ENCODE data around the gene C4BPB. TPM values are rescaled to one million over a fixed set of nuclear protein-coding genes. Genes with fewer than 3 reads are reported as not detected.

The C4BPB gene
- total RNA-seq, 1 experiment from 2014 or later, result not detected

DNA sequence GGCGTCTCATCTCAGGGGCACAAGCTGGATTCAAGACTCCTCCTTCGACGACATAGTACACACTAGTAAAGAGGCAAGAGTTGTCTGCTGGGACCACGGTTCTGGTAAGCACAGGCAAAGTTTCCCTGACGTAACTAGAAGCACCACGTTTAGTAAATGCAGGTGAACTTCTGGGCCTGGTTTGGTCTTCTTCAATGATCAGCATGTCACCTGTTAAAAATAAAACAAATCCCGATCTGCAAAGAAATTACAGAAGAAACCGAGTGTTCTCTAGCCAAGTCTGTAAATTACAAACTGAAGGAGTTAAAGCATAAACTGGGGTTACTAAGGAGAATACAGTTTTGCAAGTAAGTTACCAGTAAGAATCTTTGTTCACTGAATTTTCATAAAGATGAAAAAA is 39.1 kb upstream of the C4BPB start:
- no peaks in the 10 kb centered on the region for H3K79me1 ChIP-seq (ENCODE audit: insufficient read depth, low read depth, low read length, poor library complexity, severe bottlenecking)
- no CpG with 5 or more reads among the region's 8 CpGs for WGBS (ENCODE audit: extremely low coverage, insufficient read length, low lambda C conversion rate)
- H4K5ac ChIP-seq (ENCODE audit: insufficient read length, low read depth, low read length), result no peak overlapping the region
- no peak overlapping the region for H3K14ac ChIP-seq (ENCODE audit: insufficient read depth, low read length)
- no peak overlapping the region for H2BK12ac ChIP-seq (ENCODE audit: insufficient read length, low read depth, low read length)
- Mint-ChIP-seq H3K9me3 (no peaks in the 10 kb centered on the region; a peak in 1 of 5 replicates), H3K36me3 (ENCODE audit: insufficient read depth in 1 of 3, low read depth in 3 of 3) (peaks cover 13 to 28% (median 20%) of the 10 kb centered on the region in 3 experiments; a peak in 6 of 7 replicates), H3K27me3 (ENCODE audit: low read depth) (peaks cover 1% of the 10 kb centered on the region), H3K27ac (0 out of 7 replicates have a peak overlapping the region, but pooled peaks of 1 of the 3 experiments have one; percentile 31), H3K4me1 (peaks cover 41 to 44% of the 10 kb centered on the region in 2 experiments), H3K4me3 (peak overlapping the region; percentile 99 to 100)
- H3K79me2 ChIP-seq (ENCODE audit: insufficient read depth, low read length), result peaks cover 10% of the 10 kb centered on the region; the same call in 1 of the 2 replicates
- H3K56ac ChIP-seq (ENCODE audit: insufficient read length, low read depth, low read length), result no peak overlapping the region
- H3K9me3 ChIP-seq (ENCODE audit: control insufficient read depth, low read depth, low read length), result no peaks in the 10 kb centered on the region
- no peak overlapping the region for H3T11ph ChIP-seq (ENCODE audit: low read length)
- H3K23me2 ChIP-seq (ENCODE audit: insufficient read length, low read depth, low read length, poor library complexity, severe bottlenecking), result peaks cover 11% of the 10 kb centered on the region
- no peak overlapping the region for H2BK20ac ChIP-seq (ENCODE audit: low read depth, low read length, poor library complexity, severe bottlenecking)
- H4K91ac ChIP-seq (ENCODE audit: insufficient read length, low read depth, low read length), result no peak overlapping the region
- no peak overlapping the region for H3K4ac ChIP-seq (ENCODE audit: low read depth, low read length)
- H3K23ac ChIP-seq (ENCODE audit: insufficient read length, low read depth, low read length), result no peak overlapping the region
- no peak overlapping the region for H3K9ac ChIP-seq (ENCODE audit: extremely low read depth, insufficient read length, low read length)
- no peaks in the 10 kb centered on the region for H3K27me3 ChIP-seq (ENCODE audit: insufficient read depth, low read length)
- H4K8ac ChIP-seq (replicated peaks; ENCODE audit: insufficient read length, low read depth, low read length), result no peak overlapping the region
- H4K20me1 ChIP-seq (ENCODE audit: control insufficient read depth, insufficient read depth, insufficient read length), result no peaks in the 10 kb centered on the region
- no peak overlapping the region for H2BK120ac ChIP-seq (ENCODE audit: low read depth, low read length, poor library complexity, severe bottlenecking)
- no peak overlapping the region for H3K18ac ChIP-seq (ENCODE audit: insufficient read length, low read depth, low read length)
- H2AFZ ChIP-seq (ENCODE audit: low read length), result no peak overlapping the region
- no peak overlapping the region for H2AK5ac ChIP-seq (ENCODE audit: insufficient read length, low read length)
- no peak for DNase-seq
- H2BK5ac ChIP-seq (ENCODE audit: insufficient read length, low read length), result no peak overlapping the region
- H3K4me1 ChIP-seq (ENCODE audit: insufficient read depth, low read length), result peaks cover 3% of the 10 kb centered on the region; the same call in 1 of the 2 replicates
- no peak overlapping the region for H2BK15ac ChIP-seq (ENCODE audit: low read depth, low read length)
- TF ChIP-seq, protein P1, sequence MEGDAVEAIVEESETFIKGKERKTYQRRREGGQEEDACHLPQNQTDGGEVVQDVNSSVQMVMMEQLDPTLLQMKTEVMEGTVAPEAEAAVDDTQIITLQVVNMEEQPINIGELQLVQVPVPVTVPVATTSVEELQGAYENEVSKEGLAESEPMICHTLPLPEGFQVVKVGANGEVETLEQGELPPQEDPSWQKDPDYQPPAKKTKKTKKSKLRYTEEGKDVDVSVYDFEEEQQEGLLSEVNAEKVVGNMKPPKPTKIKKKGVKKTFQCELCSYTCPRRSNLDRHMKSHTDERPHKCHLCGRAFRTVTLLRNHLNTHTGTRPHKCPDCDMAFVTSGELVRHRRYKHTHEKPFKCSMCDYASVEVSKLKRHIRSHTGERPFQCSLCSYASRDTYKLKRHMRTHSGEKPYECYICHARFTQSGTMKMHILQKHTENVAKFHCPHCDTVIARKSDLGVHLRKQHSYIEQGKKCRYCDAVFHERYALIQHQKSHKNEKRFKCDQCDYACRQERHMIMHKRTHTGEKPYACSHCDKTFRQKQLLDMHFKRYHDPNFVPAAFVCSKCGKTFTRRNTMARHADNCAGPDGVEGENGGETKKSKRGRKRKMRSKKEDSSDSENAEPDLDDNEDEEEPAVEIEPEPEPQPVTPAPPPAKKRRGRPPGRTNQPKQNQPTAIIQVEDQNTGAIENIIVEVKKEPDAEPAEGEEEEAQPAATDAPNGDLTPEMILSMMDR (conservative IDR thresholded peaks at IDR 0.05), result no peak
- H3K4me2 ChIP-seq (ENCODE audit: insufficient read depth, insufficient read length, low read length), result peak overlapping the region; percentile 63
- no peak overlapping the region for H3K27ac ChIP-seq (ENCODE audit: insufficient read length, low read depth, low read length)
